ENCODE measurements around the gene TBL1XR1. TPM values are rescaled to one million over a fixed set of nuclear protein-coding genes. Genes with fewer than 3 reads are reported as not detected.

Gene TBL1XR1
- total RNA-seq, 1 experiment from 2014 or later = 186 TPM

- no peak overlapping the region for H3K4me3 ChIP-seq (ENCODE audit: low read depth, low read length, poor library complexity, severe bottlenecking)
- intact Hi-C loops (cut with micrococcal nuclease; ENCODE audit: unreplicated experiment) = no loop called here
- BruUV-seq (replicated peaks) = no TSS peak
- H3K27ac ChIP-seq (ENCODE audit: low read depth, low read length, poor library complexity, severe bottlenecking) = no peak overlapping the region
- ChIA-PET POLR2A (ENCODE audit: low non-redundant PET) (no interaction called here), CTCF (no interaction called here)
- H3K9me3 ChIP-seq (ENCODE audit: low read depth, low read length, poor library complexity, severe bottlenecking) = peaks cover 24% of the 10 kb centered on the region
- peaks cover 15% of the 10 kb centered on the region for H3K36me3 ChIP-seq (ENCODE audit: insufficient read depth, low read length, poor library complexity, severe bottlenecking)
- no peak for DNase-seq (ENCODE audit: low spot score)
- TF ChIP-seq EZH2 (IDR thresholded peaks at IDR 0.05; ENCODE audit: borderline replicate concordance, low read depth, low read length, poor library complexity, severe bottlenecking) (no peak), CTCF (conservative IDR thresholded peaks at IDR 0.05; ENCODE audit: low read depth, low read length) (no peak)
- H3K27me3 ChIP-seq (replicated peaks; ENCODE audit: insufficient read depth, low read depth, low read length, poor library complexity) = no peaks in the 10 kb centered on the region
- H3K4me1 ChIP-seq (ENCODE audit: insufficient read depth, low read length, poor library complexity, severe bottlenecking) = no peaks in the 10 kb centered on the region
Measured at GRCh38 chr3:177089901-177090300, 107.4 kb downstream of the TBL1XR1 start.

GRCh38 chr3:177089110-177089509 lies 108.2 kb downstream of the TBL1XR1 start:
- ChIA-PET POLR2A (ENCODE audit: low non-redundant PET) (no interaction called here), CTCF (no interaction called here)
- Histone ChIP-seq H3K4me3 (ENCODE audit: low read depth, low read length, poor library complexity, severe bottlenecking) (no peak overlapping the region), H3K27ac (ENCODE audit: low read depth, low read length, poor library complexity, severe bottlenecking) (no peak overlapping the region), H3K36me3 (ENCODE audit: insufficient read depth, low read length, poor library complexity, severe bottlenecking) (peaks cover 15% of the 10 kb centered on the region), H3K27me3 (replicated peaks; ENCODE audit: insufficient read depth, low read depth, low read length, poor library complexity) (no peaks in the 10 kb centered on the region), H3K9me3 (ENCODE audit: low read depth, low read length, poor library complexity, severe bottlenecking) (peaks cover 16% of the 10 kb centered on the region), H3K4me1 (ENCODE audit: insufficient read depth, low read length, poor library complexity, severe bottlenecking) (no peaks in the 10 kb centered on the region)
- TF ChIP-seq CTCF (conservative IDR thresholded peaks at IDR 0.05; ENCODE audit: low read depth, low read length) (no peak), EZH2 (IDR thresholded peaks at IDR 0.05; ENCODE audit: borderline replicate concordance, low read depth, low read length, poor library complexity, severe bottlenecking) (no peak)
- no TSS peak for BruUV-seq (replicated peaks)
- intact Hi-C loops (cut with micrococcal nuclease; ENCODE audit: unreplicated experiment) = no loop called here
- no peak for DNase-seq (ENCODE audit: low spot score)

- CTCF ChIA-PET = no interaction called here
- no peak for TF ChIP-seq EZH2 (IDR thresholded peaks at IDR 0.05; ENCODE audit: borderline replicate concordance, low read depth, low read length, poor library complexity, severe bottlenecking)
- no peak for TF ChIP-seq CTCF (conservative IDR thresholded peaks at IDR 0.05; ENCODE audit: low read depth, low read length)
- intact Hi-C loops (cut with micrococcal nuclease; ENCODE audit: unreplicated experiment) = no loop called here
- no peaks in the 10 kb centered on the region for H3K4me1 ChIP-seq (ENCODE audit: insufficient read depth, low read length, poor library complexity, severe bottlenecking)
- POLR2A ChIA-PET (ENCODE audit: low non-redundant PET) = no interaction called here
- H3K36me3 ChIP-seq (ENCODE audit: insufficient read depth, low read length, poor library complexity, severe bottlenecking) = no peaks in the 10 kb centered on the region
- no peaks in the 10 kb centered on the region for H3K9me3 ChIP-seq (ENCODE audit: low read depth, low read length, poor library complexity, severe bottlenecking)
- H3K27ac ChIP-seq (ENCODE audit: low read depth, low read length, poor library complexity, severe bottlenecking) = no peak overlapping the region
- H3K4me3 ChIP-seq (ENCODE audit: low read depth, low read length, poor library complexity, severe bottlenecking) = no peak overlapping the region
- no peaks in the 10 kb centered on the region for H3K27me3 ChIP-seq (replicated peaks; ENCODE audit: insufficient read depth, low read depth, low read length, poor library complexity)
- no TSS peak for BruUV-seq (replicated peaks)
- no peak for DNase-seq (ENCODE audit: low spot score)
Measured at GRCh38 chr3:177085794-177086193, 111.5 kb downstream of the TBL1XR1 start.
